SU-DHL-6 (cell line): ENCODE measurements around the gene VEGFC.

Experiments used
- CTCF ChIP-seq: fragments of 200-600 bp; sonication (generic); IDR thresholded peaks from one replicate; pipeline ENCODE4 v1.5.1; 2017; ENCODE audit warnings: antibody characterized with exemption, mild to moderate bottlenecking, low read length, moderate library complexity; ENCODE audit not compliant: insufficient read depth, poor library complexity, severe bottlenecking
- EZH2phosphoT487 ChIP-seq: fragments of 200-600 bp; sonication (generic), shearing (Covaris generic); conservative IDR thresholded peaks from 2 replicates; pipeline ENCODE4 v1.6.1; 2018; ENCODE audit warnings: mild to moderate bottlenecking, antibody characterized with exemption, low read length, moderate library complexity, mixed read lengths

- TF ChIP-seq CTCF (no peak), EZH2phosphoT487 (no peak)
Observed at GRCh38 chr4:176830971-176831370, 38.2 kb upstream of the VEGFC start.
